SK-N-SH (cell line): ENCODE data around the gene METTL4. TPM values are rescaled to one million over a fixed set of nuclear protein-coding genes. Genes with fewer than 3 reads are reported as not detected.
A peak's percentile ranks its signal among the peaks of the same experiment; 100 is the strongest.

Experiments
- CHD2 ChIP-seq: fragments of 150-350 bp; IDR thresholded peaks from 2 replicates; pipeline ENCODE4 v1.6.1; 2018; ENCODE audit warnings: low read length; ENCODE audit not compliant: partially characterized antibody
- ELF1 ChIP-seq: IDR thresholded peaks from 2 replicates; pipeline ENCODE4 v1.4.0; 2012
- EZH2phosphoT487 ChIP-seq: fragments of 200-600 bp; sonication (generic); IDR thresholded peaks from 2 replicates; pipeline ENCODE4 v1.6.1; 2017; ENCODE audit warnings: low read depth, mixed run types, mild to moderate bottlenecking, antibody characterized with exemption, moderate library complexity, borderline replicate concordance
- GABPA ChIP-seq: IDR thresholded peaks from 2 replicates; pipeline ENCODE4 v1.4.0; 2012; ENCODE audit warnings: low read depth, mild to moderate bottlenecking
- GATA2 ChIP-seq: sonication (generic); formaldehyde crosslinking; IDR thresholded peaks from 2 replicates; pipeline ENCODE4 v1.5.0; 2020; ENCODE audit warnings: mild to moderate bottlenecking, missing genetic modification reagents
- JUND ChIP-seq: IDR thresholded peaks from 2 replicates; pipeline ENCODE4 v1.4.0; 2012
- MEF2A ChIP-seq: IDR thresholded peaks from 2 replicates; pipeline ENCODE4 v1.4.0; 2012; ENCODE audit warnings: low read depth, borderline replicate concordance
- POLR2AphosphoS5 ChIP-seq: IDR thresholded peaks from 2 replicates; pipeline ENCODE4 v1.6.1; 2012; ENCODE audit warnings: low read depth, low read length
- RAD21 ChIP-seq: IDR thresholded peaks from 2 replicates; pipeline ENCODE4 v1.6.1; 2012; ENCODE audit warnings: mild to moderate bottlenecking, low read length
- RCOR1 ChIP-seq: fragments of 150-350 bp; IDR thresholded peaks from 2 replicates; pipeline ENCODE4 v1.6.1; 2017; ENCODE audit warnings: antibody characterized with exemption, low read length
- RFX5 ChIP-seq: IDR thresholded peaks from 2 replicates; pipeline ENCODE4 v1.6.1; 2012; ENCODE audit warnings: mild to moderate bottlenecking, improper control_type of control experiment, low read length
- RXRA ChIP-seq: IDR thresholded peaks from 2 replicates; pipeline ENCODE4 v1.4.0; 2012; ENCODE audit warnings: low read depth, mild to moderate bottlenecking, borderline replicate concordance
- SIN3A ChIP-seq: IDR thresholded peaks from 2 replicates; pipeline ENCODE4 v1.6.1; 2012; ENCODE audit warnings: low read depth, mild to moderate bottlenecking, low read length, moderate library complexity, borderline replicate concordance
- TCF12 ChIP-seq: IDR thresholded peaks from 2 replicates; pipeline ENCODE4 v1.4.0; 2012
- TEAD4 ChIP-seq: IDR thresholded peaks from 2 replicates; pipeline ENCODE4 v1.4.0; 2012; ENCODE audit warnings: mild to moderate bottlenecking, borderline replicate concordance; ENCODE audit not compliant: insufficient read depth
- USF1 ChIP-seq: IDR thresholded peaks from 2 replicates; pipeline ENCODE4 v1.4.0; 2012; ENCODE audit warnings: low read depth, borderline replicate concordance
- USF2 ChIP-seq: fragments of 150-350 bp; IDR thresholded peaks from 2 replicates; pipeline ENCODE4 v1.6.1; 2017; ENCODE audit warnings: antibody characterized with exemption, low read length, low read depth, borderline replicate concordance
- YY1 ChIP-seq: IDR thresholded peaks from 2 replicates; pipeline ENCODE4 v1.4.0; 2012; ENCODE audit warnings: low read depth, mild to moderate bottlenecking
- ZBTB33 ChIP-seq: IDR thresholded peaks from 2 replicates; pipeline ENCODE4 v1.4.0; 2012; ENCODE audit warnings: low read depth, borderline replicate concordance
- polyA plus RNA-seq, 3 experiments: library from polyadenylated mRNA; depleted of rRNA; stranded (reverse); fragments of >200 nt; gene quantifications; 2 replicates each; pipeline ENCODE4 v1.2.3, GENCODE V29; 2012
- TF ChIP-seq, protein P1 (sequence below): IDR thresholded peaks from 2 replicates; pipeline ENCODE4; 2012
- TF ChIP-seq, protein P2 (sequence below): IDR thresholded peaks from 2 replicates; pipeline ENCODE4 v1.6.1; 2012; ENCODE audit warnings: mild to moderate bottlenecking, low read depth, low read length, moderate library complexity
- TF ChIP-seq, protein P3 (sequence below): IDR thresholded peaks from 2 replicates; pipeline ENCODE4 v1.4.0; 2012; ENCODE audit warnings: low read depth

The METTL4 gene
- polyA plus RNA-seq, 1 of the 3 experiments (the other 2 are of a cell fraction) = 2.9 TPM

- TF ChIP-seq USF1 (peak; percentile 87), RFX5 (no peak), GABPA (peak; percentile 51), ELF1 (0 out of 2 replicates have a peak, but pooled peaks have one; percentile 12), SIN3A (no peak), GATA2 (CRISPR knock-in tag) (no peak), JUND (peak; percentile 83), RCOR1 (no peak), EZH2phosphoT487 (no peak), MEF2A (peak; percentile 22; the same call in 1 of the 2 replicates), TEAD4 (0 out of 2 replicates have a peak, but pooled peaks have one; percentile 27), USF2 (no peak), YY1 (no peak), POLR2AphosphoS5 (peak; percentile 39; the same call in 1 of the 2 replicates), RXRA (peak; percentile 94; the same call in 1 of the 2 replicates), CHD2 (no peak), TCF12 (peak; percentile 84; the same call in 1 of the 2 replicates), ZBTB33 (0 out of 2 replicates have a peak, but pooled peaks have one; percentile 27), RAD21 (no peak)
- TF ChIP-seq, protein P1, sequence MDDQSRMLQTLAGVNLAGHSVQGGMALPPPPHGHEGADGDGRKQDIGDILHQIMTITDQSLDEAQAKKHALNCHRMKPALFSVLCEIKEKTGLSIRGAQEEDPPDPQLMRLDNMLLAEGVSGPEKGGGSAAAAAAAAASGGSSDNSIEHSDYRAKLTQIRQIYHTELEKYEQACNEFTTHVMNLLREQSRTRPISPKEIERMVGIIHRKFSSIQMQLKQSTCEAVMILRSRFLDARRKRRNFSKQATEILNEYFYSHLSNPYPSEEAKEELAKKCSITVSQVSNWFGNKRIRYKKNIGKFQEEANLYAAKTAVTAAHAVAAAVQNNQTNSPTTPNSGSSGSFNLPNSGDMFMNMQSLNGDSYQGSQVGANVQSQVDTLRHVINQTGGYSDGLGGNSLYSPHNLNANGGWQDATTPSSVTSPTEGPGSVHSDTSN = peak; percentile 90
- TF ChIP-seq, protein P2, sequence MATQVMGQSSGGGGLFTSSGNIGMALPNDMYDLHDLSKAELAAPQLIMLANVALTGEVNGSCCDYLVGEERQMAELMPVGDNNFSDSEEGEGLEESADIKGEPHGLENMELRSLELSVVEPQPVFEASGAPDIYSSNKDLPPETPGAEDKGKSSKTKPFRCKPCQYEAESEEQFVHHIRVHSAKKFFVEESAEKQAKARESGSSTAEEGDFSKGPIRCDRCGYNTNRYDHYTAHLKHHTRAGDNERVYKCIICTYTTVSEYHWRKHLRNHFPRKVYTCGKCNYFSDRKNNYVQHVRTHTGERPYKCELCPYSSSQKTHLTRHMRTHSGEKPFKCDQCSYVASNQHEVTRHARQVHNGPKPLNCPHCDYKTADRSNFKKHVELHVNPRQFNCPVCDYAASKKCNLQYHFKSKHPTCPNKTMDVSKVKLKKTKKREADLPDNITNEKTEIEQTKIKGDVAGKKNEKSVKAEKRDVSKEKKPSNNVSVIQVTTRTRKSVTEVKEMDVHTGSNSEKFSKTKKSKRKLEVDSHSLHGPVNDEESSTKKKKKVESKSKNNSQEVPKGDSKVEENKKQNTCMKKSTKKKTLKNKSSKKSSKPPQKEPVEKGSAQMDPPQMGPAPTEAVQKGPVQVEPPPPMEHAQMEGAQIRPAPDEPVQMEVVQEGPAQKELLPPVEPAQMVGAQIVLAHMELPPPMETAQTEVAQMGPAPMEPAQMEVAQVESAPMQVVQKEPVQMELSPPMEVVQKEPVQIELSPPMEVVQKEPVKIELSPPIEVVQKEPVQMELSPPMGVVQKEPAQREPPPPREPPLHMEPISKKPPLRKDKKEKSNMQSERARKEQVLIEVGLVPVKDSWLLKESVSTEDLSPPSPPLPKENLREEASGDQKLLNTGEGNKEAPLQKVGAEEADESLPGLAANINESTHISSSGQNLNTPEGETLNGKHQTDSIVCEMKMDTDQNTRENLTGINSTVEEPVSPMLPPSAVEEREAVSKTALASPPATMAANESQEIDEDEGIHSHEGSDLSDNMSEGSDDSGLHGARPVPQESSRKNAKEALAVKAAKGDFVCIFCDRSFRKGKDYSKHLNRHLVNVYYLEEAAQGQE = no peak
- TF ChIP-seq, protein P3, sequence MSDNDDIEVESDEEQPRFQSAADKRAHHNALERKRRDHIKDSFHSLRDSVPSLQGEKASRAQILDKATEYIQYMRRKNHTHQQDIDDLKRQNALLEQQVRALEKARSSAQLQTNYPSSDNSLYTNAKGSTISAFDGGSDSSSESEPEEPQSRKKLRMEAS = peak; percentile 83
Observed at GRCh38 chr18:2515908-2516625, 55.2 kb downstream of the METTL4 start (continued).
